ENCODE results near the gene CADM4. TPM values are rescaled to one million over a fixed set of nuclear protein-coding genes. Genes with fewer than 3 reads are reported as not detected.

Gene CADM4
- total and polyA plus RNA-seq, 9 of the 15 experiments (the other 6 are each of a cell fraction or from before 2014, with no cell fraction given) = 0.03 to 4.6 (median 1.3) TPM

- TF ChIP-seq E2F6 (IDR thresholded peaks at IDR 0.05; ENCODE audit: borderline replicate concordance in 1 of 2, extremely low read depth in 1 of 2, insufficient read depth in 1 of 2, insufficient read length in 1 of 2, low read depth in 1 of 2, low read length in 1 of 2, poor library complexity in 1 of 2, severe bottlenecking in 1 of 2) (no peak), ELF1 (tag; IDR thresholded peaks at IDR 0.05) (no peak), ZNF280A (IDR thresholded peaks at IDR 0.05; ENCODE audit: low read depth, partially characterized antibody) (no peak), CGGBP1 (CRISPR knock-in tag; IDR thresholded peaks at IDR 0.05) (no peak), CEBPZ (IDR thresholded peaks at IDR 0.05; ENCODE audit: borderline replicate concordance, low read depth, low read length) (no peak), PURB (CRISPR knock-in tag; IDR thresholded peaks at IDR 0.05; ENCODE audit: low read depth) (no peak), MNT (conservative IDR thresholded peaks at IDR 0.05) (no peak; a peak in 1 of 4 replicates), ELK3 (CRISPR knock-in tag; IDR thresholded peaks at IDR 0.05) (no peak), NCOA1 (IDR thresholded peaks at IDR 0.05; ENCODE audit: low read depth) (0 out of 2 replicates have a peak, but pooled peaks have one; percentile 42), HLTF (IDR thresholded peaks at IDR 0.05) (no peak), MCM3 (IDR thresholded peaks at IDR 0.05) (no peak), SMAD1 (IDR thresholded peaks at IDR 0.05; ENCODE audit: low read depth, low read length, partially characterized antibody) (no peak), NR2C2 (CRISPR knock-in tag; IDR thresholded peaks at IDR 0.05) (no peak), NR2C2 (tag; IDR thresholded peaks at IDR 0.05) (no peak; the same call in 1 of the 2 replicates), ZNF696 (CRISPR knock-in tag; conservative IDR thresholded peaks at IDR 0.05) (no peak), TFE3 (CRISPR knock-in tag; IDR thresholded peaks at IDR 0.05) (no peak), NCOA6 (IDR thresholded peaks at IDR 0.05) (no peak)
Measured at GRCh38 chr19:43618921-43619261, 20.8 kb downstream of the CADM4 start (continued).
